GM10847 (cell line): ENCODE results near the gene FYN.

ENCODE experiments used
- POLR2A ChIP-seq: IDR thresholded peaks from 2 replicates; pipeline ENCODE4 v1.6.1; 2011; ENCODE audit not compliant: insufficient read length; ENCODE audit errors: extremely low read depth

The FYN gene

GRCh38 chr6:111672761-111673450, 200.3 kb downstream of the FYN start:
- TF ChIP-seq POLR2A, result no peak

- TF ChIP-seq POLR2A, result no peak
Measured at GRCh38 chr6:111669326-111669725, 203.9 kb downstream of the FYN start.

GRCh38 chr6:111668410-111668809, 204.8 kb downstream of the FYN start:
- no peak for TF ChIP-seq POLR2A

- no peak for TF ChIP-seq POLR2A
Measured at GRCh38 chr6:111667931-111668330, 205.3 kb downstream of the FYN start.

GRCh38 chr6:111666847-111667246, 206.4 kb downstream of the FYN start:
- TF ChIP-seq POLR2A, result no peak

- no peak for TF ChIP-seq POLR2A
Measured at GRCh38 chr6:111664565-111665030, 208.7 kb downstream of the FYN start.

- TF ChIP-seq POLR2A, result no peak
Measured at GRCh38 chr6:111663692-111664564, 209.3 kb downstream of the FYN start.

- no peak for TF ChIP-seq POLR2A
Measured at GRCh38 chr6:111662794-111663593, 210.3 kb downstream of the FYN start.

GRCh38 chr6:111662072-111662793, 211.0 kb downstream of the FYN start:
- TF ChIP-seq POLR2A, result no peak

GRCh38 chr6:111661541-111662061, 211.7 kb downstream of the FYN start:
- TF ChIP-seq POLR2A, result no peak

- no peak for TF ChIP-seq POLR2A
Measured at GRCh38 chr6:111660531-111660930, 212.7 kb downstream of the FYN start.

GRCh38 chr6:111658462-111659154, 214.6 kb downstream of the FYN start:
- TF ChIP-seq POLR2A, result no peak

GRCh38 chr6:111657146-111657545, 216.1 kb downstream of the FYN start:
- no peak for TF ChIP-seq POLR2A

- no peak for TF ChIP-seq POLR2A
Measured at GRCh38 chr6:111653979-111654378, 219.3 kb downstream of the FYN start.
